IPS-18c (cell line): Measurements from ENCODE around the gene NOL9.

ENCODE experiments used
- H3K4me3 ChIP-seq: 2 replicates; pipeline ENCODE4 v1.7.0; 2013; ENCODE audit warnings: low read depth, mild to moderate bottlenecking, low read length, moderate library complexity; ENCODE audit not compliant: insufficient read depth
- H3K9me3 ChIP-seq: one replicate; pipeline ENCODE4 v1.6.1; 2013; ENCODE audit warnings: mild to moderate bottlenecking, low read length, moderate library complexity; ENCODE audit not compliant: control insufficient read depth, insufficient read depth

NOL9 gene

GRCh38 chr1:6592865-6593593 lies 38.7 kb upstream of the NOL9 start:
- H3K9me3 ChIP-seq: no peaks in the 10 kb centered on the region
- no peak overlapping the region for H3K4me3 ChIP-seq

- Histone ChIP-seq H3K9me3 (no peaks in the 10 kb centered on the region), H3K4me3 (no peak overlapping the region)
Observed at GRCh38 chr1:6592441-6592840, 38.1 kb upstream of the NOL9 start.

DNA sequence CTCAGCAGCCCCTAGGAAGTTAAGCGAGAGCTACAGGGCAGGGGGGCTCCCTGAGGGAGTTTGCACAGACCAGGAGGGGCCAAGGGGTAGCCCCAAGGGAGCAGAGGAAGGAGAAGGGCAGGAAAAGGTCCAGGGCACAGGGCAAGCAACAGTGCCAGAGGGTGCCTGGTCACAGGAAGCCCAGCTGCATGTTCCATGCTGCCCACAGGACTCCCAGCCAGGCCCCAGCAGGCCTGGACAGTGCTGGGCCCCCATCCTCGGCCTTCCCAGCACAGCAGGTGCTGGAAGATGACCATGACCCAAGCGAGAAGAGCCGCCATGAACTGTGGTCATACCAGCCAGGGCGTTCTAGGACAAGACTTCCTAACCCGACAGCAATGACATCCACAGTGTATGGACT lies 37.3 kb upstream of the NOL9 start:
- Histone ChIP-seq H3K9me3 (no peaks in the 10 kb centered on the region), H3K4me3 (no peak overlapping the region)

DNA sequence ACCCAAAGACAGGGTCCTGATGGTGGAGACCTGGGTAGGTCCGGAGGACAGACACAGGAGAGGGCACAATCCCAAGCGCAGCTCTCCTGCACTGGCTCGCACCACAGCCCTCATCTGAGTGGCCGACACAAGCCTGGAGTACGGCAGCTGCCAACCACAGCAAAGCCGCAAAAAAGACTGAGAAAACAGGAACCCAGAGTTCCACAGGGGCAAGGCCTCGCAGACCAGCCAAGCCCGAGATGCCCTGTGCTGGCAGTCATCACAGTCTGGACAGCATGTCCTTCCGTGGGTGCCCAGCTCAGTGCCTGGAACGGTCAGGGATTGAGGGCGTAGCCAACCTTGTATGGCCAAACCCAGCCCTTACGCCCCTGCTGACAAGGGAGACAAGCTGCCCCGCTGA lies 36.9 kb upstream of the NOL9 start:
- Histone ChIP-seq H3K9me3 (no peaks in the 10 kb centered on the region), H3K4me3 (no peak overlapping the region)

- no peak overlapping the region for H3K4me3 ChIP-seq
- H3K9me3 ChIP-seq: no peaks in the 10 kb centered on the region
Observed at GRCh38 chr1:6590046-6590445, 35.7 kb upstream of the NOL9 start.

- H3K4me3 ChIP-seq: no peak overlapping the region
- no peaks in the 10 kb centered on the region for H3K9me3 ChIP-seq
Observed at GRCh38 chr1:6588893-6589520, 34.7 kb upstream of the NOL9 start.

- Histone ChIP-seq H3K4me3 (no peak overlapping the region), H3K9me3 (no peaks in the 10 kb centered on the region)
Observed at GRCh38 chr1:6588128-6588892, 34.0 kb upstream of the NOL9 start.

DNA sequence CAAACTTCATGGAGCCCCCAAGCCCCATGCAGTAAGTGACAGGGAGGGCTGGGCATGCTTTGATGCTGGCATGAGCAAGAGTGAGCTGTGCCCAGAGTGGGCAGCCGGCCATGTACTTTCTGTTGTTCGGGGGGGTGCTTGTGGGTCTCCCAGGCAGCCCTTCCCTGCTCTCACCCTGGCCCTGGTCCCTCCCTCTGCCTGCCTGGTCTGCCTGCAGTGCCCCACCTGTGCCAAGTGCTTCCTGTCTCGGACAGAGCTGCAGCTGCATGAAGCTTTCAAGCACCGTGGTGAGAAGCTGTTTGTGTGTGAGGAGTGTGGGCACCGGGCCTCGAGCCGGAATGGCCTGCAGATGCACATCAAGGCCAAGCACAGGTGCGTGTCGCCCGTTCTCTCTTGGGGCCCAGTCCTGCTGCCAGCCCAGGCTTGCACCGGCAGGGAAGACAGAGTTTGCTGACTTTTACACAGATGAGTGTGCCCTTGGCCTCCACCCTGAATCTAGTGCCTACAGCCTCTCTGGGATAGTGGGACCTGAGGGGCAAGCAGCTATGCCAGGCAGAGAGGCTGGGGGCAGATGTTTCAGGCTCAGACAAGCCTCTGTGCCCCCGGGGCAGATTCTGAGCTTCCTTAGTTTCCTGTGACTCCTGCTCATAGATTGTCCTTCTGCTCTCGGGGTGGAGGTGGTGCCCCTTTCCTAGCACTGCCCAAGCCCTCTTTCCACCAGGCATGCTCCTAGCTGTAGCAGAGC lies 33.1 kb upstream of the NOL9 start:
- no peaks in the 10 kb centered on the region for H3K9me3 ChIP-seq
- H3K4me3 ChIP-seq: no peak overlapping the region

DNA sequence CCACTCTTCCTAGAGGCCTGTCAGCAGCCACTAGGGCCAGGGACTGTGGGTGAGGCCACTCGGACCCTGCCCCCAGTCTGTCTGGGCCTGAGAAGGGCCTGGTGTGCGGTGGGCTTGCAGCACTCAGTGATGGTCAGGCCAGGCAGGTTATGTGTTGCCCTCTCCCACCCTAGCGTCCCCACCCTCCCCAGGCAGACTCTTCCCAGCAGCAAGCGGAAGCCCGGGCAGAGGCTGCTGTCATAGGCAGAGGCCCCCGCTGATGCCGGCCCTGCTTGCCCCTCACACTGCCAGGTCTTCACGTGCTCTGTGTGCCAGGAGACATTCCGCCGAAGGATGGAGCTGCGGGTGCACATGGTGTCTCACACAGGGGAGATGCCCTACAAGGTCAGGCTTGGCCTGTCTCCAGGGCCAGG lies 32.1 kb upstream of the NOL9 start:
- H3K4me3 ChIP-seq: no peak overlapping the region

DNA sequence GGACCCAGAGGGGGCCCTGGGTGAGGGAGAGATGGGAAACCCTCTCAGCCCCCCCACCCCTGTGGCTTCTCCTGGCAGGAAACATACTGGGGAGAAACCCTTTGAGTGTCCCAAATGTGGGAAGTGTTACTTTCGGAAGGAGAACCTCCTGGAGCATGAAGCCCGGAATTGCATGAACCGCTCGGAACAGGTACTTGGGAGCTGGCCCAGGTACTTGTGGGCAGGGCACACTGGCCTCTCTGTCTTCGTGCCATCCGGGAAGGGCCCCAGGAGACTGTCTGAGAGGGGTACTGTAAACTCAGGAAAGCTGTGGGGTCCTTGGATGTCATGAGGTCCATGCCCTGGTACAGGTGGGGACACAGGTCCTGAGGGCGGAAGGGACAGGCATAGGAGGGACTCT lies 31.5 kb upstream of the NOL9 start:
- H3K4me3 ChIP-seq: no peak overlapping the region
- H3K9me3 ChIP-seq: no peaks in the 10 kb centered on the region

More for the DNA sequence above, 32.1 kb upstream of the NOL9 start:
- no peaks in the 10 kb centered on the region for H3K9me3 ChIP-seq

GRCh38 chr1:6585081-6585722 lies 30.9 kb upstream of the NOL9 start:
- Histone ChIP-seq H3K4me3 (no peak overlapping the region), H3K9me3 (no peaks in the 10 kb centered on the region)

GRCh38 chr1:6584126-6585080 lies 30.1 kb upstream of the NOL9 start:
- Histone ChIP-seq H3K9me3 (no peaks in the 10 kb centered on the region), H3K4me3 (no peak overlapping the region)

GRCh38 chr1:6582370-6582769 lies 28.1 kb upstream of the NOL9 start:
- H3K9me3 ChIP-seq: no peaks in the 10 kb centered on the region
- no peak overlapping the region for H3K4me3 ChIP-seq

DNA sequence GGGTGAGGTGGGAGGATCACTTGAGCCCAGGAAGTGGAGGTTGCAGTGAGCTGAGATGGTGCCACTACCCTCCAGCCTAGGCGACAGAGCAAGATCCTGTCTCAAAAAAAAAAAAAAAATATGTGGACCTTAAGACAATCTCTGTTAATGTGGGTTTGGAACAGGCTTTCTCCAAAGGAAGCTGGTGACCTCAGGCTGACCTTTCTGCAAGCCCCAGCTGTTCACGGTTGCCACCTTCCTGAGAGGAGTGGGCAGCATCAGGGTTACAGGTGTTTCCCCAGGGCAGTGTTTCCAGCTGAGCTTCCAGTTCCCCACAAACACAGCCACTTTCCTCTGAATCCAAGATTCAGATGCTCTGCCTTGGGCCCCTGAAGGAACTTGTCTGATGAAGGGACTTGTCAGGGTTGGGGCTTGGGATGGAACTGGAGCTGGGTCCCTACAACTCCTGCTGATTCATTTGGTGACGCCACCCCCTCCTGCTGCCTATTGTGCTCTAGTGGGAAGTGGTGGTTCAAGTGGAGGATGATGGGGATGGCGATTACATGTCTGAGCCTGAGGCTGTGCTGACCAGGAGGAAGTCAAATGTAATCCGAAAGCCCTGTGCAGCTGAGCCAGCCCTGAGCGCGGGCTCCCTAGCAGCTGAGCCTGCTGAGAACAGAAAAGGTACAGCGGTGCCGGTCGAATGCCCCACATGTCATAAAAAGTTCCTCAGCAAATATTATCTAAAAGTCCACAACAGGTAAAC lies 27.4 kb upstream of the NOL9 start:
- Histone ChIP-seq H3K9me3 (no peaks in the 10 kb centered on the region), H3K4me3 (no peak overlapping the region)

GRCh38 chr1:6580593-6581409 lies 26.5 kb upstream of the NOL9 start:
- H3K4me3 ChIP-seq: peak overlapping the region; percentile 87
- H3K9me3 ChIP-seq: no peaks in the 10 kb centered on the region
